Prostate gland (tissue), 2 donors: Measurements from ENCODE around the gene KCNJ4.

Experiments used
- POLR2A ChIP-seq: fragments of 450-650 bp; IDR thresholded peaks from one replicate; pipeline ENCODE4 v1.6.1; 2016; ENCODE audit warnings: antibody characterized with exemption, mild to moderate bottlenecking
- POLR2AphosphoS5 ChIP-seq: sonication (generic); formaldehyde crosslinking; IDR thresholded peaks from one replicate; pipeline ENCODE4 v1.6.1; 2017; ENCODE audit warnings: antibody characterized with exemption
- TF ChIP-seq, protein P1 (sequence below), 4 experiments: fragments of 200-600 bp in 2 of 4; fragments of 450-650 bp in 2 of 4; sonication (generic) in 2 of 4; IDR thresholded peaks; 1 replicate in 3 of 4; 2 replicates in 1 of 4; pipeline ENCODE4 v1.5.1; 2016 to 2019; ENCODE audit warnings: antibody characterized with exemption in 4 of 4, mild to moderate bottlenecking in 2 of 4, moderate library complexity in 2 of 4

DNA sequence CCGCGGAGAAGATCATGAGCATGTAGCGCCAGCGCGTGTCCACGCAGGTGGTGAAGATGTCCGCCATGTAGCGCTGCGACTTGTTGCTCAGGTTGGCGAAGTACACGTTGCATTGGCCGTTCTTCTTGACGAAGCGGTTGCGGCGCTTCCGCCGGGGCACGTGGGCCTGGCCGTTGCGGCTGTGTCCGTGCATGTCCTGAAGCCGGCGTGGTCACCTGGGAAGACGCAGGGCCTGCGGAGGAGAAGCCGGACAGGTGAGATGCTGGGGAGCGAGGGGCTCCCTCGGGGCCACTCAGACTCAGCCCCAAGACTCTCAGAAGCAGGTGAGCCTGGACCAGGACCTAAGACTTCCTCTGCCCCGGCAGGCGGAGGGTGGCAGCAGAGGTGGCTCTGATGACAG is 27.1 kb downstream of the KCNJ4 start:
- TF ChIP-seq POLR2A (no peak), POLR2AphosphoS5 (no peak)
- TF ChIP-seq, protein P1, sequence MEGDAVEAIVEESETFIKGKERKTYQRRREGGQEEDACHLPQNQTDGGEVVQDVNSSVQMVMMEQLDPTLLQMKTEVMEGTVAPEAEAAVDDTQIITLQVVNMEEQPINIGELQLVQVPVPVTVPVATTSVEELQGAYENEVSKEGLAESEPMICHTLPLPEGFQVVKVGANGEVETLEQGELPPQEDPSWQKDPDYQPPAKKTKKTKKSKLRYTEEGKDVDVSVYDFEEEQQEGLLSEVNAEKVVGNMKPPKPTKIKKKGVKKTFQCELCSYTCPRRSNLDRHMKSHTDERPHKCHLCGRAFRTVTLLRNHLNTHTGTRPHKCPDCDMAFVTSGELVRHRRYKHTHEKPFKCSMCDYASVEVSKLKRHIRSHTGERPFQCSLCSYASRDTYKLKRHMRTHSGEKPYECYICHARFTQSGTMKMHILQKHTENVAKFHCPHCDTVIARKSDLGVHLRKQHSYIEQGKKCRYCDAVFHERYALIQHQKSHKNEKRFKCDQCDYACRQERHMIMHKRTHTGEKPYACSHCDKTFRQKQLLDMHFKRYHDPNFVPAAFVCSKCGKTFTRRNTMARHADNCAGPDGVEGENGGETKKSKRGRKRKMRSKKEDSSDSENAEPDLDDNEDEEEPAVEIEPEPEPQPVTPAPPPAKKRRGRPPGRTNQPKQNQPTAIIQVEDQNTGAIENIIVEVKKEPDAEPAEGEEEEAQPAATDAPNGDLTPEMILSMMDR (IDR thresholded peaks at IDR 0.05), result no peak
